Thoracic aorta (tissue), 2 donors: Measurements from ENCODE around the gene DIPK1C. TPM values are rescaled to one million over a fixed set of nuclear protein-coding genes. Genes with fewer than 3 reads are reported as not detected.

Experiments used
- ATAC-seq: fragments of 150-250 bp; one replicate; pipeline ENCODE4 v1.8.0; 2017; ENCODE audit warnings: low read depth; ENCODE audit not compliant: insufficient number of reproducible peaks, low FRiP score
- DNase-seq: peaks from one replicate; pipeline ENCODE4 v3.0.0-alpha.2; 2020; ENCODE audit warnings: low spot score
- H3K27ac ChIP-seq, 2 donors: fragments of 200-600 bp; sonication (generic); 1 replicate in 1 of 2; 2 replicates in 1 of 2; pipeline ENCODE4 v1.5.1; 2016; ENCODE audit warnings: mild to moderate bottlenecking in 2 of 2, moderate library complexity in 2 of 2
- H3K27me3 ChIP-seq: fragments of 200-600 bp; sonication (generic); replicated peaks from 2 replicates; pipeline ENCODE4 v1.6.0; 2016; ENCODE audit warnings: mild to moderate bottlenecking; ENCODE audit not compliant: insufficient read depth
- H3K36me3 ChIP-seq: fragments of 200-600 bp; sonication (generic); one replicate; pipeline ENCODE4 v1.5.1; 2016
- H3K4me1 ChIP-seq, 2 donors: fragments of 200-600 bp; sonication (generic); 1 replicate in 1 of 2; 2 replicates in 1 of 2; pipeline versions ENCODE4 v1.5.1 to v1.6.0; 2016; ENCODE audit warnings: low read depth in 2 of 2, mild to moderate bottlenecking in 1 of 2; ENCODE audit not compliant: control insufficient read depth in 1 of 2
- H3K4me3 ChIP-seq: fragments of 200-600 bp; sonication (generic); 2 replicates; pipeline ENCODE4 v1.5.1; 2016; ENCODE audit warnings: mild to moderate bottlenecking
- H3K9me3 ChIP-seq: fragments of 200-600 bp; sonication (generic); 2 replicates; pipeline ENCODE4 v1.5.1; 2016
- CTCF ChIP-seq: fragments of 200-600 bp; sonication (generic); IDR thresholded peaks from one replicate; pipeline ENCODE4 v1.5.1; 2019; ENCODE audit warnings: antibody characterized with exemption
- total RNA-seq, 2 donors: library from RNA; depleted of rRNA; stranded (reverse); fragments of >200 nt; gene quantifications; one replicate each; pipeline versions ENCODE4 v1.1.0 to v1.2.3, GENCODE V29; 2016

The DIPK1C gene
- total RNA-seq, 2 donors from 2014 or later = not detected

- TF ChIP-seq CTCF = no peak
- peaks cover 6 to 7% of the 10 kb centered on the region in 2 donors for H3K4me1 ChIP-seq
- H3K27me3 ChIP-seq = no peaks in the 10 kb centered on the region
- no peak for ATAC-seq
- no peak overlapping the region for H3K4me3 ChIP-seq
- no peaks in the 10 kb centered on the region for H3K36me3 ChIP-seq
- no peak for DNase-seq
- no peak overlapping the region for H3K27ac ChIP-seq
- H3K9me3 ChIP-seq = no peaks in the 10 kb centered on the region
These were observed 32.6 kb upstream of the DIPK1C start for GRCh38 chr18:74489676-74490075.

- DNase-seq = no peak
- no peaks in the 10 kb centered on the region for H3K36me3 ChIP-seq
- ATAC-seq = no peak
- no peak for TF ChIP-seq CTCF
- no peak overlapping the region for H3K27ac ChIP-seq
- H3K9me3 ChIP-seq = no peaks in the 10 kb centered on the region
- peaks cover 7 to 9% of the 10 kb centered on the region in 2 donors for H3K4me1 ChIP-seq
- H3K27me3 ChIP-seq = no peaks in the 10 kb centered on the region
- no peak overlapping the region for H3K4me3 ChIP-seq
These were observed 31.8 kb upstream of the DIPK1C start for GRCh38 chr18:74488864-74489263.

GRCh38 chr18:74488354-74488753 is 31.2 kb upstream of the DIPK1C start:
- no peaks in the 10 kb centered on the region for H3K36me3 ChIP-seq
- H3K27me3 ChIP-seq = no peaks in the 10 kb centered on the region
- ATAC-seq = no peak
- peaks cover 7 to 9% of the 10 kb centered on the region in 2 donors for H3K4me1 ChIP-seq
- no peak overlapping the region for H3K27ac ChIP-seq
- no peaks in the 10 kb centered on the region for H3K9me3 ChIP-seq
- TF ChIP-seq CTCF = no peak
- no peak for DNase-seq
- H3K4me3 ChIP-seq = no peak overlapping the region

GRCh38 chr18:74486119-74486849 is 29.2 kb upstream of the DIPK1C start:
- no peak for TF ChIP-seq CTCF
- Histone ChIP-seq H3K4me3 (no peak overlapping the region), H3K27me3 (no peaks in the 10 kb centered on the region), H3K27ac (no peak overlapping the region), H3K4me1 (peaks cover 7 to 9% of the 10 kb centered on the region in 2 donors), H3K9me3 (no peaks in the 10 kb centered on the region), H3K36me3 (no peaks in the 10 kb centered on the region)
- no peak for ATAC-seq
- no peak for DNase-seq

GRCh38 chr18:74482697-74483096 is 25.6 kb upstream of the DIPK1C start:
- Histone ChIP-seq H3K4me3 (no peak overlapping the region), H3K36me3 (no peaks in the 10 kb centered on the region), H3K27me3 (no peaks in the 10 kb centered on the region), H3K4me1 (peaks cover 7 to 9% of the 10 kb centered on the region in 2 donors), H3K27ac (no peak overlapping the region), H3K9me3 (no peaks in the 10 kb centered on the region)
- no peak for ATAC-seq
- no peak for DNase-seq
- no peak for TF ChIP-seq CTCF
